H9 (cell line): ENCODE data around the gene SLC23A2. TPM values are rescaled to one million over a fixed set of nuclear protein-coding genes. Genes with fewer than 3 reads are reported as not detected.

Experiments
- DNase-seq: peaks from one replicate; pipeline ENCODE4 v3.0.0-alpha.2; 2017
- H2AFZ ChIP-seq: one replicate; pipeline ENCODE4 v1.6.1; 2013; ENCODE audit warnings: mild to moderate bottlenecking, low read length, control low read depth, moderate library complexity
- H2AK5ac ChIP-seq: 2 replicates; pipeline ENCODE4 v1.6.1; 2013; ENCODE audit warnings: low read length, control low read depth, mixed read lengths; ENCODE audit not compliant: insufficient read length
- H2BK120ac ChIP-seq: one replicate; pipeline ENCODE4 v1.6.1; 2013; ENCODE audit warnings: low read depth, mild to moderate bottlenecking, low read length, control low read depth, inconsistent platforms; ENCODE audit not compliant: poor library complexity, severe bottlenecking
- H2BK12ac ChIP-seq: 2 replicates; pipeline ENCODE4 v1.6.1; 2013; ENCODE audit warnings: low read length, control low read depth, mixed read lengths, low read depth; ENCODE audit not compliant: insufficient read length
- H2BK15ac ChIP-seq: 2 replicates; pipeline ENCODE4 v1.6.1; 2013; ENCODE audit warnings: low read depth, low read length, control low read depth
- H2BK20ac ChIP-seq: one replicate; pipeline ENCODE4 v1.6.1; 2013; ENCODE audit warnings: low read depth, mild to moderate bottlenecking, low read length, control low read depth, inconsistent platforms; ENCODE audit not compliant: poor library complexity, severe bottlenecking
- H2BK5ac ChIP-seq: 2 replicates; pipeline ENCODE4 v1.6.1; 2013; ENCODE audit warnings: low read length, control low read depth, mixed read lengths; ENCODE audit not compliant: insufficient read length
- H3K14ac ChIP-seq: 2 replicates; pipeline ENCODE4 v1.6.1; 2013; ENCODE audit warnings: low read length, control low read depth; ENCODE audit not compliant: insufficient read depth
- H3K18ac ChIP-seq: 2 replicates; pipeline ENCODE4 v1.6.1; 2013; ENCODE audit warnings: low read depth, mild to moderate bottlenecking, mixed read lengths, low read length, control low read depth; ENCODE audit not compliant: insufficient read length
- H3K23ac ChIP-seq: 2 replicates; pipeline ENCODE4 v1.6.1; 2013; ENCODE audit warnings: low read length, control low read depth, mixed read lengths, low read depth; ENCODE audit not compliant: insufficient read length
- H3K23me2 ChIP-seq: 2 replicates; pipeline ENCODE4 v1.6.1; 2013; ENCODE audit warnings: low read depth, mild to moderate bottlenecking, mixed read lengths, low read length, control low read depth; ENCODE audit not compliant: insufficient read length, poor library complexity, severe bottlenecking
- H3K27ac ChIP-seq: 2 replicates; pipeline ENCODE4 v1.5.1; 2013; ENCODE audit warnings: low read length, control low read depth, mixed read lengths, low read depth; ENCODE audit not compliant: insufficient read length
- H3K27me3 ChIP-seq: 2 replicates; pipeline ENCODE4 v1.6.1; 2013; ENCODE audit warnings: low read length, control low read depth, inconsistent platforms; ENCODE audit not compliant: insufficient read depth
- H3K4ac ChIP-seq: 2 replicates; pipeline ENCODE4 v1.6.1; 2013; ENCODE audit warnings: low read depth, mild to moderate bottlenecking, control low read depth, inconsistent platforms, low read length, moderate library complexity
- H3K4me1 ChIP-seq: 2 replicates; pipeline ENCODE4 v1.6.1; 2013; ENCODE audit warnings: low read length, control low read depth, inconsistent platforms; ENCODE audit not compliant: insufficient read depth
- H3K4me2 ChIP-seq: 2 replicates; pipeline ENCODE4 v1.6.1; 2013; ENCODE audit warnings: low read length, control low read depth, mixed read lengths; ENCODE audit not compliant: insufficient read length, insufficient read depth
- H3K56ac ChIP-seq: 2 replicates; pipeline ENCODE4 v1.6.1; 2013; ENCODE audit warnings: low read depth, mild to moderate bottlenecking, mixed read lengths, low read length, control low read depth; ENCODE audit not compliant: insufficient read length
- H3K79me1 ChIP-seq: 2 replicates; pipeline ENCODE4 v1.6.1; 2013; ENCODE audit warnings: low read depth, mild to moderate bottlenecking, moderate library complexity, low read length, control low read depth, inconsistent platforms; ENCODE audit not compliant: insufficient read depth, poor library complexity, severe bottlenecking
- H3K79me2 ChIP-seq: 2 replicates; pipeline ENCODE4 v1.6.1; 2013; ENCODE audit warnings: low read length, control low read depth, inconsistent platforms; ENCODE audit not compliant: insufficient read depth
- H3K9ac ChIP-seq: 2 replicates; pipeline ENCODE4 v1.6.1; 2013; ENCODE audit warnings: low read length, control low read depth, mixed read lengths; ENCODE audit not compliant: insufficient read length; ENCODE audit errors: extremely low read depth
- H3K9me3 ChIP-seq: one replicate; pipeline ENCODE4 v1.6.1; 2013; ENCODE audit warnings: low read depth, low read length, inconsistent platforms; ENCODE audit not compliant: control insufficient read depth
- H3T11ph ChIP-seq: one replicate; pipeline ENCODE4 v1.6.1; 2013; ENCODE audit warnings: mild to moderate bottlenecking, low read length, control low read depth, inconsistent platforms
- H4K20me1 ChIP-seq: one replicate; pipeline ENCODE4 v1.6.1; 2013; ENCODE audit not compliant: control insufficient read depth, insufficient read length, insufficient read depth
- H4K5ac ChIP-seq: 2 replicates; pipeline ENCODE4 v1.6.1; 2013; ENCODE audit warnings: low read depth, mild to moderate bottlenecking, mixed read lengths, low read length, control low read depth; ENCODE audit not compliant: insufficient read length
- H4K8ac ChIP-seq: replicated peaks from 2 replicates; pipeline ENCODE4 v1.6.1; 2013; ENCODE audit warnings: low read length, control low read depth, mixed read lengths, low read depth; ENCODE audit not compliant: insufficient read length
- H4K91ac ChIP-seq: 2 replicates; pipeline ENCODE4 v1.6.1; 2013; ENCODE audit warnings: low read depth, mild to moderate bottlenecking, moderate library complexity, mixed read lengths, low read length, control low read depth; ENCODE audit not compliant: insufficient read length
- H3K27ac Mint-ChIP-seq, 3 experiments: 2 replicates in 2 of 3; 3 replicates in 1 of 3; pipeline ENCODE4 v1.8.0; 2020 to 2021; ENCODE audit warnings: mixed read lengths in 3 of 3, mild to moderate bottlenecking in 1 of 3, moderate library complexity in 1 of 3
- H3K27me3 Mint-ChIP-seq: 2 replicates; pipeline ENCODE4 v1.8.0; 2021; ENCODE audit warnings: low read depth, mild to moderate bottlenecking, moderate library complexity, mixed read lengths
- H3K36me3 Mint-ChIP-seq, 3 experiments: 2 replicates in 2 of 3; 3 replicates in 1 of 3; pipeline ENCODE4 v1.8.0; 2020 to 2021; ENCODE audit warnings: low read depth in 3 of 3, mixed read lengths in 3 of 3; ENCODE audit not compliant: insufficient read depth in 1 of 3
- H3K4me1 Mint-ChIP-seq, 2 experiments: 2 replicates each; pipeline ENCODE4 v1.8.0; 2020; ENCODE audit warnings: mixed read lengths in 2 of 2
- H3K4me3 Mint-ChIP-seq, 2 experiments: 2 replicates in 1 of 2; 3 replicates in 1 of 2; pipeline ENCODE4 v1.8.0; 2020 to 2021; ENCODE audit warnings: mild to moderate bottlenecking in 2 of 2, mixed read lengths in 2 of 2, moderate library complexity in 1 of 2
- H3K9me3 Mint-ChIP-seq, 2 experiments: 2 replicates in 1 of 2; 3 replicates in 1 of 2; pipeline ENCODE4 v1.8.0; 2020; ENCODE audit warnings: mild to moderate bottlenecking in 2 of 2, mixed read lengths in 2 of 2, moderate library complexity in 1 of 2
- WGBS: extraction: QIAGEN DNeasy Blood & Tissue Kit; methylation state at CpG from one replicate; pipeline ENCODE4 v1.1.7; 2013; ENCODE audit warnings: missing lambda C conversion rate, low lambda C conversion rate, mixed read lengths; ENCODE audit not compliant: insufficient read length; ENCODE audit errors: extremely low coverage; 5-methylcytosine and 5-hydroxymethylcytosine counted together
- total RNA-seq: library from RNA; stranded (reverse); gene quantifications from 2 replicates; pipeline ENCODE4 v1.2.1, GENCODE V29; 2021
- TF ChIP-seq, protein P1 (sequence below): fragments of 200-600 bp; sonication (generic); conservative IDR thresholded peaks from 3 replicates; pipeline ENCODE4 v1.8.0; 2021; ENCODE audit warnings: antibody characterized with exemption, mild to moderate bottlenecking

The SLC23A2 gene
- total RNA-seq, 1 experiment from 2014 or later, result 16.5 TPM

DNA sequence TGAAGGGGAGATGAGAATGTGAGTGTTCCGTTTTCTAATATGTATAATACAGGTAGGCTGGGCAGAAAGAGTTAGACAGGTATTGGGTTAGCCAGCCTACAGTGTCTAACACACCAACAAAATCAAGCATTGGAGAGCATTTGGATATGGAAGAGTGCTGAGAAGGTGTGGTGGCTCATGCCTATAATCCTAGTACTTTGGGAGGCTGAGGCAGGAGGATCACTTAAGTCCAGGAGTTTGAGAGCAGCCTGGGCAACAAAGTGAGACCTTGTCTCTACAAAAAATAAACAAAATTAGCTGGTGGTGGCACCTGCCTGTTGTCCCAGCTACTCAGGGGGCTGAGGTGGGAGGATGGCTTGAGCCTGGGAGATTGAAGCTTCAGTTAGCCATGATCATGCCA lies 38.6 kb upstream of the SLC23A2 start:
- Histone ChIP-seq H3K14ac (no peak overlapping the region), H3K4me2 (no peak overlapping the region), H4K5ac (no peak overlapping the region), H3K27ac (no peak overlapping the region), H4K20me1 (no peaks in the 10 kb centered on the region), H3K79me2 (no peaks in the 10 kb centered on the region), H3K27me3 (no peaks in the 10 kb centered on the region), H3K23ac (no peak overlapping the region), H3K4me1 (no peaks in the 10 kb centered on the region), H2BK12ac (no peak overlapping the region), H3K18ac (no peak overlapping the region), H3K9ac (no peak overlapping the region), H3K4ac (no peak overlapping the region), H2AFZ (no peak overlapping the region), H4K91ac (no peak overlapping the region), H2BK5ac (no peak overlapping the region), H2BK15ac (no peak overlapping the region), H4K8ac (no peak overlapping the region), H2AK5ac (no peak overlapping the region), H3K9me3 (no peaks in the 10 kb centered on the region), H2BK120ac (no peak overlapping the region), H3K23me2 (no peaks in the 10 kb centered on the region), H3T11ph (no peak overlapping the region), H2BK20ac (no peak overlapping the region), H3K56ac (no peak overlapping the region), H3K79me1 (no peaks in the 10 kb centered on the region)
- DNase-seq, result no peak
- no peaks in the 10 kb centered on the region for H3K4me1 Mint-ChIP-seq
- TF ChIP-seq, protein P1, sequence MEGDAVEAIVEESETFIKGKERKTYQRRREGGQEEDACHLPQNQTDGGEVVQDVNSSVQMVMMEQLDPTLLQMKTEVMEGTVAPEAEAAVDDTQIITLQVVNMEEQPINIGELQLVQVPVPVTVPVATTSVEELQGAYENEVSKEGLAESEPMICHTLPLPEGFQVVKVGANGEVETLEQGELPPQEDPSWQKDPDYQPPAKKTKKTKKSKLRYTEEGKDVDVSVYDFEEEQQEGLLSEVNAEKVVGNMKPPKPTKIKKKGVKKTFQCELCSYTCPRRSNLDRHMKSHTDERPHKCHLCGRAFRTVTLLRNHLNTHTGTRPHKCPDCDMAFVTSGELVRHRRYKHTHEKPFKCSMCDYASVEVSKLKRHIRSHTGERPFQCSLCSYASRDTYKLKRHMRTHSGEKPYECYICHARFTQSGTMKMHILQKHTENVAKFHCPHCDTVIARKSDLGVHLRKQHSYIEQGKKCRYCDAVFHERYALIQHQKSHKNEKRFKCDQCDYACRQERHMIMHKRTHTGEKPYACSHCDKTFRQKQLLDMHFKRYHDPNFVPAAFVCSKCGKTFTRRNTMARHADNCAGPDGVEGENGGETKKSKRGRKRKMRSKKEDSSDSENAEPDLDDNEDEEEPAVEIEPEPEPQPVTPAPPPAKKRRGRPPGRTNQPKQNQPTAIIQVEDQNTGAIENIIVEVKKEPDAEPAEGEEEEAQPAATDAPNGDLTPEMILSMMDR, result no peak
- no peaks in the 10 kb centered on the region for H3K9me3 Mint-ChIP-seq
- no peak overlapping the region for H3K4me3 Mint-ChIP-seq
- no peaks in the 10 kb centered on the region for H3K36me3 Mint-ChIP-seq
- no peak overlapping the region; a peak in 1 of 7 replicates for H3K27ac Mint-ChIP-seq
- H3K27me3 Mint-ChIP-seq, result peaks cover 1% of the 10 kb centered on the region
- no CpG with 5 or more reads among the region's 1 CpG for WGBS
